T47D (cell line): ENCODE measurements around the gene UNC5B.

Experiments used
- DNase-seq, 2 experiments: peaks; one replicate each; pipeline versions ENCODE4 v3.0.0 to v3.0.0-alpha.2; 2011 to 2012; ENCODE audit warnings: low read depth in 1 of 2, low spot score in 1 of 2
- JUND ChIP-seq: IDR thresholded peaks from 2 replicates; pipeline ENCODE4 v1.6.1; 2012; ENCODE audit warnings: low read depth
- in situ Hi-C: cut with HindIII; loops from 2 replicates; pipeline ENCODE4 v1.10.0; 2016; ENCODE audit warnings: low sequenced_read_pairs, low pct_unique_long_range_greater_than_20kb

The UNC5B gene

DNA sequence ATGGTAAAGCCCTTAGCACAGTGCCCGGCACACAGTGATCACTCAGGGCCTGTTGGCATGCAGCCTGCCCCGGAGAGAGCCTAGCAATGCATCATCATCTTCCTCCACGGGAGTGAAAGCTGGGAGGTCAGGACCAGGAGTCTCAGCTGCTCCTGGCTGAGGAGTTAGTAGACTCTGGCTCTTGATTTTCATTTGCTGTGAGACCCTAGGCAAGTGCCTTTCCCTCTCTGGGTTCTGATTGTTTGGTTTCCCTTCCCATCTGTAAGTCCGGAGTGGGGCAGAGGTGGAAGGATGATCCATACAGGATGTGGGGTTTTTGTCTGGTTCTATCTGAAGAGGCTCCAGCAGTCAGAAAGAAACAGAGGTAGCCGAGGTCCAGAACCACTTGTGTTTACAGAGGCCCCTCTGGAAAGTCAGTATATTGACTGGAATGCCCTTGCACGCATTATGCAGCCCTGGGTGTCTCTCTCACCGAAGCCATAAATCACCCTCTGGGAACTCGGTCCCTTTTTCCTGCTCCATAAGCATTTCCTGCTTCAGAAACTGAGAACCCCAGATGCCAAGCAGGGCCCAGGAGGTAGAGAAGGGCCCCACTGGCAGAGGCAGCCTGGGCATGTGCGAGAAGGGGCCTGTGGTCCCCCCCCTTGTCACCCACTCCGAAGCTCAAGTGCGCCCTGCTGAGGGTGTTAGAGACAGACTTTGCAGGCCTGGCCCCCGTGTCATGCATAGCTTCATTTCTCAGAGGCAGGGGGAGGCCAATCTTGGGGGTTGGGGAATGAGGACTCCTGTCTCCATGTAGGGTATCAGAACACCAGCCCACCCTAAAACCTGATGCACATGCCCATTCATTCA lies 8.5 kb downstream of the UNC5B start:
- no peak for TF ChIP-seq JUND
- in situ Hi-C loops, result no loop called here
- no peak for DNase-seq

DNA sequence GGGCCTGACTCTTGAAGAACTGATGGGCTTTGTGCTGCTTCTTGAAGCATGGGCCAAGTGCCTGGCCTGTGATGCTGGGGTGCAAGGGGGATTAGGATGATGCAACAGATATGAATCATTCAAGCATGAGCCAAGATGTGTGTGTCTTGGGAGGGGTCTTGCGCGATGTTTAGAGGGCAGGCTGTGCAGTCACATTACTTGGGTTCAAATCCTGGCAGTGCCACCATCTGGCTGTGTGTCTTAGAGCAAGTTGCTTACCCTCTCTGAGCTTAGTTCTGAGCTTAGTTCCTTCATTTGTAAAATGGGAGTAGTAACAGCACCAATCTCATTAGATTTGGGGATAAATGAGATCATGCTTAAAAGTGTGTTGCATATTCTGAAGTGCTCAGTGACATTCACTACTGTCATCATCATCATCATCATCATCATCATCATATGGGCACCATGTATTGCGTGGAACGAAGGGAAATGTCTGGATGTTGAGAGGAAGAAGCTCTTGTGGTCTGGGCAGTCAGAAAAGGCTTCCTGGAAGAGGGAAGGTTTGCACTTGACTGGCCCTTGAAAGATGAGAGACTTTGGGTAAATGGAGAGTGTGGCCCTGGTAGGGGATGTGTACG lies 9.3 kb downstream of the UNC5B start:
- no peak for TF ChIP-seq JUND
- in situ Hi-C loops, result no loop called here
- no peak for DNase-seq

GRCh38 chr10:71222601-71223346 lies 10.4 kb downstream of the UNC5B start:
- in situ Hi-C loops, result no loop called here
- TF ChIP-seq JUND, result no peak
- DNase-seq, result no peak

DNA sequence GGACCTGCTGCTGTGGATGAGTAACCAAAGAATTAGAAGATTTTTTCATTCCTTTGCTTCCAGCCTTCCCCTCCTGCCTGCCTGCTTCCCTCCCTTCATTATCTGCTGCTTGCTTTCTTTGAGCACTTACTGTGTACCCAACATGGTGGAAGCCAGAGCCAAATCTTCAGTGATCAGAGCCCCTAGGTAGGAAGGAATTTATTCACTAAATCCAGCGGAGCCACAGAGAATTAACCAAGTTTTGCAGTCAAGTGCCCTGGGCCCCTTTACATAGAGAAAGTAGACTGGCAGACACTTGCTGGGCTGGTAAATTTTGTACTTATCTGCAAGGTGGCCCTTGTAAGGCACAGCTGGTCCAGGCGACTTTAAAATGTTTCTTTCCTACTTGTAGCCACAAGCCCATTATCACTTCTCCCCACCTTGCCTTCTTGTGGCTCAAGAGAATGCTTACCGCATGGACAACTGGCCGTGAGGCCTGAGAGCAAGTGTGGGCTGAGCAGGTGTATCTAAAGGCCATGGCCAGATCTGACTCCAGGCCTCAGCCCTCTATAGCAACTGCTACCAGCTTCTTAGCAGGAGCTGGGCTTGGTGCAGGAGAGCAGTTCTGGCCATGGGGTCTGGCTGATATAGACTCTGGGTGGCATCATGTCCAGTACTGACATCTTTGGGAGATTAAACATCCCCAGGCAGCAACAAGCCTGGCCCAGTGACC lies 11.1 kb downstream of the UNC5B start:
- in situ Hi-C loops, result no loop called here
- no peak for DNase-seq
- no peak for TF ChIP-seq JUND

DNA sequence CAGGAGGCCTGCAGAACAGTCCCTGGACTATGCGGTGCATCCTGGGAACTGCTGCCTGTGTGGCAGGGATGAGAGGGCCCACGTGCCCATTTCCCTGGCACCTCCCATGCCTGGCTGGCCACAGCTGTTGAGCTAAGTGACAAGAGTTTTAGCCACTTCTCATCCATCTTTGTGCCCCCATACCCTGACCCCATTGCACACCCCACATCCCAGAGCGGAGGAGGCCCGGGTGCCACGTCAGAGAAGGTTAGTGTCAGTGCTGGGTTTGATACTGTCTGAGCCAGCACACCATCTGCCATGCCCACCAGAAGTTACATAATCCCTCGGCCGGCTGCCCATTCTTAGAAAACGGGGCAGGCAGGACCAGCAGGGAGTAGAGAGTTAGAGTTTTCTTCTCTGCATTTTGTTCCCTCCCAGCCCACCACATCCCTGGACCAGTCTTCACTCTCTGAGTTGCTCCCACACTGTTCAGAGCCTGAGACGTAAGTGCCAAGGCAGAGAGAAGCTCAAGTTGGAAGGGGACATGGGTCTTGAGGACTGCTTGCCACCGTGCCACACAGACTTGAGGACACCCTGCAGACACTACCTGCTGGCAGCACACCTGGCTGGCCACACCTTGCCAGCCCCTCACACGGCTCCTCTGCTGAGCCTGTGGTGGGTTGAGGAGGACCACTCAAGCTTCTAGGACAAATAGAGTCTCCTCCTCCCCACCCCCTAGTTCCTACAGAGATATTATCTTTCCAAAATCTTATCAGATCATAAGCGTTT lies 13.1 kb downstream of the UNC5B start:
- no peak for TF ChIP-seq JUND
- no peak for DNase-seq
- in situ Hi-C loops, result no loop called here

- in situ Hi-C loops, result no loop called here
- no peak for TF ChIP-seq JUND
Observed at GRCh38 chr10:71228875-71229675, 16.7 kb downstream of the UNC5B start.

DNA sequence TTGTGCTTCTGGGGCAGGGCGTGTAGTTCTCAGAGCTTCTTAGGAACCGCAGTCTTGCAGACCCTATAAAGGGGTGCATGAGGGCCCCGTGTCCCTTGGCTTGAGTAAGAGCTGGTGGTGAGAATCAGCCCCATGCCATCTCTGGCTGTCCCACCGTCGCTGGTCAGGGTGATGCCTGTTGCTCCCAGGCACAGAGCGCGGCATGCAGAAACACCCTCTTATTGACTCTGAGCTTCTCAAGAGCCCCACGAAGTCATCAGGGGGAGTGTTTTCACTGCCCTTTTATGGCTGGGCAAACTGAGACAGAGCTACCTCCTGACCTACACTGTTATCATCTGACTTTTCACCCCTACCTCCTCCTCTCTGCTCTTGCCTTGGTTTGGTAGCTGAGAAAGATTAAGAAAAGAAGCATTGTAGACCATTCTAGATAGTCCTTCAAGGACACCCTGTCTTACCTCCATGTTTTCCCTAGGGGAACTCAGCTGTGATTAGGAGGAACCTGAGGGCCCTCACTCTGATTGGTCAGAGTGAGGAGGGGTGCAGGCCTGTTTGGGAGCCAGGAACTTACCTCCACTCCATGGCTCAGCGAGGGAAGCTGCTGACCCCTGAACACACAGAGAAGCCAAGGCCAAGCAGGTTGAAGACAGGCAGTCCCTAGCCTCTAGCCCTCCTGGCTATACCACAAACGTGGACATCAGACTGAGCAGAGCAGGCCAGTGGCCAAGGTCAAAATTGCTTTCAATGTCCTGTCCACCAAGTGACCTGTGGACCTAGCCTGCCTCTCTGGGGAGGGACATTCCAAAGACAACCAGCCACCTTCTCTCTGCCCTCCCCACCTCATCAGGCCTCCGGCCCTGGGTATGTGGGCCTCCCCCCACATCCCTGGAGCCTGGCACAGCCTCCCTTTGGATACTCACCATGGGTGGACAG lies 17.6 kb downstream of the UNC5B start:
- in situ Hi-C loops, result no loop called here
- TF ChIP-seq JUND, result no peak
- no peak for DNase-seq

More at GRCh38 chr10:71228875-71229675, 16.7 kb downstream of the UNC5B start:
- DNase-seq, result no peak

GRCh38 chr10:71230656-71231025 lies 18.3 kb downstream of the UNC5B start:
- no peak for DNase-seq
- TF ChIP-seq JUND, result no peak
- in situ Hi-C loops, result no loop called here

DNA sequence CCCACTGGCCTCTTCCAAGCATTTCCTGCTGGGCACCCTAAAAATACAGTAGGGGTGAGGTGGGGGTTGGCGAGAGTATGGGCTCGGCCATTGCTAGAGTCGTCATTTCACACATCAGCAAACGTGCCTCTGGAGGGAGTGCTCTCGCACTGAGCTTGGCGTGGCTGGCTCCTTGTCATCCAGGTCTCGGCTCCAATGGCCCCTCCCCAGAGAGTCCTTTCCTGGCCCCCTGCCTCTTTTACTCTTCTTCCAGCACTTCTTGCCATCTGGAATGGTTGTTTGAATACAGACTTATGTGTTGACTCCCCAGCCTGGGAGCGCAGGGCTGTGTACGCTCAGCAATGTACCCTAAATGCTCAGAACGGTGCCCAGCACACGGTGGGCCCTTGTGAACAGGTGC lies 18.8 kb downstream of the UNC5B start:
- DNase-seq, result no peak
- no peak for TF ChIP-seq JUND
- in situ Hi-C loops, result no loop called here
